Hematopoietic multipotent progenitor cell treated with erythropoietin and hydrocortisone succinate and interleukin-3 and kit ligand, for 8 days (in vitro differentiated cells): Measurements from ENCODE around the gene SH3PXD2A.
A peak's percentile ranks its signal among the peaks of the same experiment; 100 is the strongest.
"Not testable (repeated sequence)": the region's sequence is repeated elsewhere in the genome, so short reads cannot be mapped to it uniquely, and the experiment has no call there.

Source experiments
- DNase-seq: peaks from one replicate; pipeline ENCODE4 v3.0.0-alpha.2; 2015

The SH3PXD2A gene

DNA sequence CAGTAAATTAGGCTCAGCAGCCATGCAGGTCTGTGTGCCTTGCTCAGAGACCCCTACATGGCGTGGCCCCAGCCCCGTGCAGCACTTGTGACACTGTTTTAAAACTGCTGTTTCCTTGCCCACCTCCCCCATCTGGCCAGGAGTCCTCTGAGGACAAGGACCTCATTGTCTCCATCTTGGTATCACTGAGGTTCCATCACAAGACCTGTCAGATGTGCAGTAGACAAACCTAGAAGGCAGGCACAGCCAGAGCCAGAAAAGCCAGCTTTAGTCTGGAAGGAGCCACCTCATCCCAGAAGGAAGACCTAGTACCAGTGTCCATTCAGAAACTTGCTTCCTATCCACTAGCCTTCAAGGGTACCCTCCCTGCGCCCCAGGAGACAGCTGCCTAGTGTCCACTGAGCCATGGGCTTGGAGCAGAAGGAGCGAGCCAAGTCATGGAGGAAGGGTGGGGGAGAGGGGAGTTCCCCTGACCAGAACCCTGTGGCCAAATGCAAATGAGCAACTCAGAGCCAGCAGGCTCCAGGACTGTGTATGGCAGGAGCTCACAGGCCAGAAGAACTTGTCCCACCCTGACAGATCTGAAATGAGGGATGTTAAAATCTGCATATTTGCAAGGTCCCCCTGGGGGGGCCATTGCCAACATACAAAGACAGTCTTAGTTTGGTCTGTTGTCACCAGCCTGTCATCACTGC, 176.1 kb downstream of the SH3PXD2A start:
- no peak for DNase-seq

DNA sequence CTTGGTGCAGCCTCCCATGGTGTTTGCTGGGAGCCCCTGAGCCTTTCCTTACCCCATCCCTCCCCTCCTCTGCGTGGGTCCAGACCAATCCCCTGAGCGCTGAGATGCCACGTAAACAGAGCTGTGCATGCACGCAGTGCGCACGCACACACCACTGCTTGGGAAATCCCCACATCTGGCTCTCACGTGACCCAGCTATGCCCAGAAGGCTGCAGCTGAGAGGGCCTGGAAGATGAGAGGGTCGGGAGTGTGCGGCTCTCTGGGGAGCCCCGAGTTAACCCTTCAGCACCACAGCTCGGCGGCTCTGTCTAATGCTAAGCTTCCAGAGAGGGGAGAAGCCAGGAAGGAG, 177.2 kb downstream of the SH3PXD2A start:
- no peak for DNase-seq

DNA sequence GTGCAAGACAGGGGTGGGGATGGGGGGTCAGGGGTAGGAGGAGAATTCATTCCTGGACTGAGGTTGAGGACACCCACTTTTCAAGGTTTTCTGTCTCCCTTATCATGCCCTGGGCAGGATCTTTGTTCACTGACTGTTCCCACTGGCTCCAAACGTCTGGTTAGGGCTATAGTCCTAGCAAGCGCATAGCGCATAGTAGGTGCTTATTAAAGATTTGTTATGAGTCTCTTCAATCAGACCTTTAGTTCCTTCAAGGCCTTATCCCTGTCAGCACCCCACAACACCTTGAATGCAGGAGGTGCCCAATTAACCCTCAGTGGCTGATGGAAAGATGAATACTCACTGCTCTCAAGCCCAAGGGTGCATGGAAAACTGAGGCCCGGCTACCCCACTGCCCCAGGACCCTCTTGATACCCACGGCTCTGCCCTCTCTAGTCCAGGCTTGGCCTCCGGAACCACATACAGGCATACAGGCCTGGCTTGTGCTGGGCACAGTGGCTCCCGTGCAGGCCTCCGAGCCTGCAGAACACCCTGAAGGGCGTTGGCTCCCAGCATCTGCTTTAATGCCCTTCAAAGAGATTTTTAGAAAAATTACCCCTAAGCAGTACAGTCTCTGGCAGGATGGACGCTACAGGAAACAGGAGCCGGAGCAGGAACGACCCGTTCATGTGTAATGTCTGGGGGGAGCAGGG, 177.7 kb downstream of the SH3PXD2A start:
- no peak for DNase-seq

DNA sequence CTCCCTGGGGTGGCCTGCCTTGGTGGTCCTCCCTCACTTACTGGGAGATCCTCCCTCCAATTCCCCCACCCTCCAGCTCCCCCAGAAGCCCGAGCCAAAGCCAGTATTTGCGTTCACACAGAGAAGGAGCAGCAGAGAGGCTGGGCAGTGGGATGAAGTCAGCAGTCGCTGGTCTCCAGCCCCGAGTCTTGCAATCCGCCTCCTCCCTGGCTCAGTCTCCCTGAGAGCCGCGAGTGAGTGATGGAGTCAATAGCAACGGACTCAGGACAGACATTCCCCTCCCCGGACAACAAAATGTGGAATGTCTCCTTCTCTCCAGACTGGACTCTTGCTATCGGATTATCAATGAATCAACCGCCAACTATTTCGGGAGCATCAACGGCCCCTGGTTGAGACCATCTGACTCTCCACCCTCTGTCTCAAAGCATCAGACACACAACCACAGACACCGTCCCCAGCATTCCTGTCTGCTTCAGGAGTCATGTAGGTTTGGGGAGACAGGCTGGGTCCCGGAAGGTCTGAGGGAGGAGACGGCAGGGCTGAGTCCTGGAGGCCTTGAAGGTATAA, 178.4 kb downstream of the SH3PXD2A start:
- DNase-seq, result no peak

DNA sequence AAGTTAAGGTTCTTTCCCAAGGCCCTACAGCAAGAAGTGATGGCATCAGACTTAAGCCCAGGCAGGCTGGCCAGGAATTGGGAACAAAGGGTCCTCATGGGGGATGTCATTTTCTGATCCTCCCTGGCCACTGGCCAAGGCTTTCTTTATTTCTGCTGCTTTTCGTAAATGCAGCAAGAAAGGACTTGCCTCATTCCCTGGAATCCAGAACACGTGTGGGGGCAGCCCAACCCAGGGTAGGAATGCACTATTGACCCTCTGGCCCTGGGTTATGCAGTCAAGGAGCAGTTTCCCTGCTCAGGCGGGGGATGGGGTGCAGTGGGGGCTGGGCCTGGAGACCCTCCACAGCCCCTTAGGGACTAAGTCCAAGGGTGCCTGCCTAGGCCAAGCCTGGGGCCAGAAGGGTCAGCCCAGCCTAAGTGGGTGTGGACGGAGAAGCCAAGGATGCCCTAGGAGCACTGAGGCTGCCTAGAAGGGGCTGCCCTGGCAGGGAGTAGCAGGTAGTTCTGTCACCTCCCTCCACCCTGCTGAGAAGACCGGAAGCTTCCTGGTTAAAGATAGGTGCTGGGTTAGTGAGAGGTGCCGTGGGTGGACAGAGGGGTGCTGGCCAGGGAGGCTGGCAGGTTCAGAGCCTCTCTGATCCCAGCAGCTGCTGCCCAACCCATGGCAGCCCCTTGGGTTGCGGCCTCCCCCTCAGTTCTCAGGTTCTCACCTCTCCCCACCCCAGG, 179.2 kb downstream of the SH3PXD2A start:
- DNase-seq, result no peak

DNA sequence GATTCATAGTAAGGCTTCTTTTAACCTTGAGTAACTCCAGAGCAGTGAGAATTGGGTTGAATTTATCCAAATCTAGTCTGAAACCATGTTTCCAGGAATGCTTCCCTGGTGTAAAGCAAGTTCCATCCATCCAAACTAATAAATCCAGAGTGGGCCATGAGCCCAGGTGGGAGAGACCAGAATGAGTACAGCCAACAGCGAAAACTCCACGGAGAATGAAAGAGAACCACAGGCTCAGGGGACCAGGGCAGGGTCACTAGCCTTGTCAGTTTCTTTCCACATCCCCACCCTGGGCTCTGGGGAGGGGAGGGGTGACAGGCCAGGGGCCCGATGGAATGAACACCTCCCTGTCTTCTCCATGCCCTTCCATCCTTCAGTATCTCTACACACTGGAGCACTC, 181.8 kb downstream of the SH3PXD2A start:
- DNase-seq, result no peak

DNA sequence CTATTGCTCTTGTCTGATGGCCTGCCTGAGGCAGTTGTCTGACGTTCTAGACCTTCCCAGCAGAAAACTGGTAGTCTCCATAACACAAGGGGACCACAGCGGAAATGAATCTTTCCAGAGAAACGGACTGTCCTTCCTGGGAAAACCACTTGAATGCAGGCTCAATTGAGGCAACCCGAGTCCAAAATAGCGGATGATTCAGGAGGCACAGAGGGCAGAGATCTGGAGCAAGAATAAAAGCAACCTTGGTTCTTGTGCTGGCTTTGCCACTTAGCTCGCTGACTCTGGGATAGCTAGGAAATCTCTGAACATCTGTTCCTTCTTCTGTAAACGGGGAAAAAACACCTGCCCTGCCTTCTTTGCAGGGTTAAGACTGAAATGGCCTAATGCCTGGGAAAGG, 183.0 kb downstream of the SH3PXD2A start:
- no peak for DNase-seq

DNA sequence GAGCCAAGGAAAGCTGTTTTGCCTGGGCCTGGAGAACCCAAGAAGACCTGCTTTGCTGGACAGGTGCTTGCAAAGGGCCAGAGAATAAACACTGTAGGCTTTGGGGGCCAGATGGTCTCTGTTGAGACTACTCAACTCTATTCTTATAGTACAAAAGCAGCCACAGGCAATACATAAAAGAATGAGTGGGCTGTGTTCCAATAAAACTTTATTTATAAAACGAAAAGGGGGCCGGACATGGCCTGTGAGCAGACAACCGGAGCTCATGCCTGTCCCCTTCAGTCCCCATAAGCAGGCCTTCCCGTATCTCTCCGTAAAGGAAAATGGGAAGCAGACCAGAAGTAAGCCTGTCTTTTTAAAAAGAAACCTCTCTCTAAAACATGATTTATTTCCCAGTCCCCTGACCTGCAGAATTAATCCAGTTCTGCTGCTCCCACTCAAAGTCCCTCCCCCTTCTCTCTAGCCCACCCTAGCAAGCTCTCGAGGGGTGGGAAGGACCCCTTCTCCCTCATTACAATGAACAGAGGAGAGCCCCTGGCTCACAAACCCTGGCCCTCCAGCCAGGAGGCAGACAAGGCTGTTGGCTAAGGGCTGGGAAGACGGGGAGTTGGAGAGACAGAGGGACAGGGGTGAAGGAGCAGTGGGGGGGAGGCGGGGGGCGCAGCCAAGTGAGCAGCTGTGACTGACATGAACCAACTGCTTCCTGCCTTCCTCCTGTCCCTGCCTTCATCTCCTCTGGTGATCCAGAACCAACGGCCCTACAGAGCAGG, 184.1 kb downstream of the SH3PXD2A start:
- no peak for DNase-seq

DNA sequence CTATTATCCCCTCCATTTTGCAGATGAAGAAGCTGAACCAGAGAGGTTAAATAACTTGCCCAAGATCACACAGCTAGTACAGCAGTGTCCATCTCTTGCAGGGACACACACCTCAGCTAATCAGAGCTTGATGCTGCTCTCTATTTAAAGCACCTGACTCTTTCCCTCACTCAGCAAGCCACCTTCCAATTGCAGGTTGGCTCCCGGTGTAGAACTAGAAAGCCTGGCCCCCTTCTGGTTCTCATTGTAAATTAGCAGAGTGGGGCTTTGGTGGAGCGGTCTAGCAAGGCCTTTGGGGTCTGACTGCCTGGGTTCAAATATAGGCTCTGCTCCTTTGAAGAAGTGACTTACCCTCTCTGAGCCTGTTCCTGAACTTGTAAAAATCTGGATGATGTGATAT, 185.4 kb downstream of the SH3PXD2A start:
- DNase-seq, result no peak

DNA sequence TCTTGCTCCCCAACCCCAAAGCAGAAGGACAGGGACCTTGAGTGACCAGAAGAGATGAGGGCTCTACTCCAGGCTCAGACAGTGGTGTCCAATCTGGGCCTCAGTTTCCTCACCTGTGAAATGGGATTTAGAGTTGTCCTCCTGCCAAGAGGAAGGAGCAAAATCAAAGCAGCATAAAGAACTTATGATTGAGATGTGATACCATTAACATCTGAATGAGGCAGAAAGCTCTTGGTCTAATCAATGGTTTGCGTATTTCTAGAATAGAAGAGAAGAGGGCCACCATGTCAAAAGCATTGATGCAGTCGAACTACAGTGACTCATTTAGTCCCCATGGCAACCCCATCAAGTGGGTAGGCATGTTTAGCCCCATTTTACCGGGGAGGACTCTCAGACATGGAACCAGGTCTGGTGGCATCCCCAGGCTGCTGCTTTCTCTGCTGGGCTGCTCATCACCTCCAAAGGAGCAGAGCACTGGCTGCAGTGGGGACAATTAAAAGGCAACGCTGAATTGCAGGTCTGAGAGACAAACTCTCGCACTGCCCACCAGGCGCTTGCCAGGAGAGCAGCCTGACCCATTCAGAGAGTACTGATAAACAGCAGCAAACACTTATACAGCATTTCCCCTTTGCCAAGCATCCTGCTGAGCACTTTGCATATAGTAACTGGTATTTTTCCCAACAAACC, 186.0 kb downstream of the SH3PXD2A start:
- no peak for DNase-seq

DNA sequence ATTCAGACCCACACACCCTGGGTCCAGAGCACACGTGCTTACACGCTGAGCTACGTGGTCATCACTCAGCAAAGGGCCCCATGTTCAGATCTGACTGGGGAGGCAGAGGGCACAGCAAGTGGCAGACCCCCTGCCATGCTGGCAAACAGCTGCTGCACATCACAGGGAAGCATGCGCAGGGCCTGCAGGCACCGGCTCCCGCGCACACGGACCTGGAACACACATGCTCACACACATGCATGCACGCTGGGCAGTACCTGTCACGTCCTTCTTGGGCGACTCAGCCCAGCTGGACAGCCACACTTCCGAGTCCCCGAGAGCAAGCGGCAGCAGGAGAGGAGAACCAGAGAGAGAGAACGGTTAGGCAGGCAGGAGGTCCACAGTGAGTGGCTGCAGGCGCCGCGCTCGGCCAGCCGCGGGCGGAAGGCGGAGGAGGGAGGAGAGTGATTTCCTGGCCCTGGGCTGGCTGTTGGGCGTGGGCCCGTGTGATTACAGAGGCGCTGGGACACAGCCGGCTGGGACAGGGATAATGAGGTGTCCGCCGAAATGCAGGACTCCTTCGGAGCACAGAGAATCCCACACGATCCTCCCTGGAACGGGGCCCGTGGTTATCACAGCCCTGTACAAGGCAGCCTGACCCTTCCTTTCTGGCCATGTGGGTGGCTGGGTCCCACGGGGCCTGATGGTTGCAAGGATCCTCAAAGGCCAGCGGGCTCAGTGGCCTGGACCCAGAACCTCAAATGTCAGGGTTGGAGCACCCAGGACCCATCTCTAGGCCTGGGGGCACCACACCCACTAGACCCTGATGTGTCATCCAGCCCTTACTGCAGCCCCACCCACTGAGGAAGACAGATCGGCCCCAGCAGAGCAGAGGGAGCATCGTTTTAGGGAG, 186.8 kb downstream of the SH3PXD2A start:
- DNase-seq, result peak; percentile 54

DNA sequence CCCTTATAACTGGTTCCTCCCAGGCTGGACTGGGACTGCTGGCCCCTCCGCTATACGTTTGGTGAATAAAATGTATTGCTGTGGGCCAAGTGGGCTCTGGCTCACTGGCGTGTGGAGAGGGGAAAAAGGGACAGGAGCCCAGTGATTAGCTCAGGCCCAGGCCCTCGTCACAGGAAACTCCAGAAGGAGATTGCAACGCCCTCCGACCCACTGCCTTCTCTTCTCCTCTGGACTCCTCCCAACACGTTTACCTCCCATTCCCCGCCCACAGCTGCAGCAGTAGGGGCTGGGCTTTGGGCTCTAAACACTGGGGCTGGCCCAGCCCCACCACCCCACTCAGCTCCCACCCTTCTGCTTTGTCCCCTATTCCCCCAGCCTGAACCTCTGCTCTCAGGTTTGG, 188.0 kb downstream of the SH3PXD2A start:
- peak; percentile 38 for DNase-seq

DNA sequence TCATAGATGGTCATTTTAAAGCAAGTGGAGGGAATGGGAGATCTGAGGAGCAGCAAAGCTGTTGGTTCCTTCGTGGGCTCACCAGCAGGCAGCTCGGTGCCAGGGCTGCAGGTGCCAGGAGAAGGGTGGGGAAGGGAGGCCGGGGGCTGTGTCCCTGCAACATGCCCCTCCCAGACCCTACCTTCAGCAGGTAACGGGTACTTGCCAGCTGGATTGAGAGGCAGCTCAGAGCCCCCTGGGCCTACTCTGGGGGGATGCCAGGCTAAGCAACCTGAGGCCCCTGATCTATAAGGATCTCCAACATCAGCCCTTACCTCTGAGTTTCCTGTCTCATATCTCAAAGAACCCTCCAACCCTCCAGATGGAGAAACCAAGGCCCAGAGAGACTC, 188.6 kb downstream of the SH3PXD2A start:
- DNase-seq, result no peak

DNA sequence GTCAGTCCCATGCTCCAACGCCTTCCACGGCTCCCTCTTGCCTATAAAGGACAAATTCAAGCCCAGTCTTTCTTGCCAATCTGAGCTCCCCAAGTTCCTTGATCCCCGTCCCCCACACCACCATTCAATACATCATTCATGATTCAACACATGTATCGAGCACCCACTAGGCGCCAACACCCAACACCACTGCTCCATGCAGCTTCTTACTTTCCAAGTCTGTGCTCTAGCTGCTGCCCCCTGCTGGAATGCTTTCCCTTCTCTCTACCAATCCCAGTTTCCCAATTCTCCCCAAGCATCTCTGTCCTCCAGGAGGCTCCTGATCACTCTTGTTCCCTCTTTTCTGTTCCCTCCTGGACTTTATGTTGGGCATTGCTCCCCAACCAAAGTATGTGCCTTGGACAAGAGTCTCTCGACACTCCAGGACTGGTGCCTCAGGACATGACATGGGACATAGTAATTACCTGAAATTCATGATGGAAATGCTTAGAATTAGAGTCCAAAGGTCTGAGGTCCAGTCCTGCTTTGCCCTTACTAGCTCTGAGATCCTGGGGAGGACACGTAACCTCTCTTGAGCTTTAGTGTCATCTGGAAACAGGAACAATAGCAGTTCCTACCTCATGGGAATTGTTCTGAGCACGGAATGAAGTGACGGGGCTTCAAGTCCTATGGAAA, 189.2 kb downstream of the SH3PXD2A start:
- DNase-seq, result peak; percentile 62

DNA sequence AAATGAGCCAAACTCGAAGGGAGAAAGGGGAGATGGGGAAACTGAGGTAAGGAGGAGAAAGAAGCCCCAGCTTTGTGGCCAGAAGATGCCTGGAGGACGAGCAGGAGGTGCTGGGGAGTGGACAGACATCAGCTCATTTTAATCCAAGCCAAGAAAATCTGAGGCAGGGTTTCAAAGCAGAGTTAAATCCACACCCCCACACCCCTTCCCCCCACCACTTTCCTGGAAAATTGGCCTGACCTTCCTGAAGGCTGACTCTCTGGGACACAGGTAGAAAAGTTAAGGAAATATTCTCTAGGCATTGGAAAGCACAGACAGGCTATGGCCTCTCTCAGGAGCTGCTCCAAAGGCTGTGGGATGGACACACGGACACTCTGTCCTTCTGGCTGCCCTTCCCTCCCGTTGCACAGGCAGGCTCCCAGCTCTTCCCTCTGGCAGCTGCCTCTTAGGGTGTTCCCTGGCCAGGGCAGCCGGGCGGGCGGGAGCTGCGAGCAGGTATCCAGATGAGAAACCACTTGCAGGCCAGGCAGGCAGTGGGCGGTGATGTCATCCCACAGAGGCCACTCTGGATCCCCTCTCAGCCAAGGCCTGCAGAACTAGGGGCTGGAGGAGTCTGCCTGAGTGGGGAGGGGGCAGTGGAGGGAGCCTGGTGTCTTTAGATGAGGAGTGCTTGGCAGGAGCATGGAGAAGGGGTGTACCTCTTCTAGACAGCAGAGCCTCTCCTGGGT, 190.1 kb downstream of the SH3PXD2A start:
- DNase-seq, result no peak

DNA sequence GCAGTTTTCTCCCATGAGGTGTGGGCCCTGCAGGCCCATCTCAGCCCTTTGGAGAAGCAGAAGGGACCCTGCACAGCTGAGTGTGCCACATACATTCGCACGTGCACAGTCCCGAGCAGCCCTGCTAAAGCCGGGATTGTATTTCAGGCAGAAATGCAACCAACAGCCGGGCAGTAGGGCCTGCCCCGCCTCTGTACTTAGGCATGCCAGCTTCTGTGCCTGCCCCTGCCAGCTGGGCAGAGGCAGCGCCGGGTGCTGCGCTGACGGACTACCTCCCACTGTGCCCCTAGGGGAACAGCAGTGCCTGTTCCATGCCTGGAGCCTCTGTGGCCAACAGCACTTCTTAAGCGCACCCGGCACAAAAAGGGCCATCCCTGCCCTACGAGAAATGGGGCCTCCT, 191.6 kb downstream of the SH3PXD2A start:
- DNase-seq, result no peak

DNA sequence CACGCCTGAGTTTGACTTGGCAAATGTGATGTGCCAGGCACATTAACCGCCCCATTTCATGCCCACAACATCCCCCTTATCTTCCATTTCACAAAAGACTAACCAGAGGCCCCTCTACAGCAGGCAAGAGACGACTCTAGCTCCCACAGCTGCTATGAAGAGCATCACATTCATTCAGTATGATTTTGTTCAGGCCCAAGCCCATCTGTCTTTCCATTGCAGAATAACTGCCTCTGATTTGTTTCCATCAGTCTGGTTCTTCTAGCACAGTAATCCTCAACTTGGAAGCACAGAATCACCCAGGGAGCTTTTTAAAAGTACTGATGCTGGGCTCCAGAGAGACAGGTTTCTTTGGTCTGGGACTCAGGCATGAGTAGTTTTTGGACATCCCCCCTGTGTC, 192.1 kb downstream of the SH3PXD2A start:
- DNase-seq, result no peak

DNA sequence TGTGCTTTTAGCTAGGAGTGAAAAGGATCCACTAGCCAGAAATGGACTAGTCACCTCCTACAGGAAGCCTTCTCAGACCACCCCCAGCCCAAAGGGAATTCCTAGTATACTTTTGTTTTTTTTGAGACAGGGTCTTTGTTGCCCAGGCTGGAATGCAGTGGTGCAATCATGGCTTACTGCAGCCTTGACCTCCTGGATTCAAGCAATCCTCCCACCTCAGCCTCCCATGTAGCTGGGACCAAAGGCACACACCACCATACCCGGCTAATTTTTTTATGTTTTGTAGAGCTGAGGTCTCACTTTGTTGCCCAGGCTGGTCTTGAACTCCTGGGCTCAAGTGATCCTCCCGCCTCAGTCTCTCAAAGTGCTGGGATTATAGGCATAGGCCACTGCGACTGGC, 192.7 kb downstream of the SH3PXD2A start:
- DNase-seq, result not testable (repeated sequence)

DNA sequence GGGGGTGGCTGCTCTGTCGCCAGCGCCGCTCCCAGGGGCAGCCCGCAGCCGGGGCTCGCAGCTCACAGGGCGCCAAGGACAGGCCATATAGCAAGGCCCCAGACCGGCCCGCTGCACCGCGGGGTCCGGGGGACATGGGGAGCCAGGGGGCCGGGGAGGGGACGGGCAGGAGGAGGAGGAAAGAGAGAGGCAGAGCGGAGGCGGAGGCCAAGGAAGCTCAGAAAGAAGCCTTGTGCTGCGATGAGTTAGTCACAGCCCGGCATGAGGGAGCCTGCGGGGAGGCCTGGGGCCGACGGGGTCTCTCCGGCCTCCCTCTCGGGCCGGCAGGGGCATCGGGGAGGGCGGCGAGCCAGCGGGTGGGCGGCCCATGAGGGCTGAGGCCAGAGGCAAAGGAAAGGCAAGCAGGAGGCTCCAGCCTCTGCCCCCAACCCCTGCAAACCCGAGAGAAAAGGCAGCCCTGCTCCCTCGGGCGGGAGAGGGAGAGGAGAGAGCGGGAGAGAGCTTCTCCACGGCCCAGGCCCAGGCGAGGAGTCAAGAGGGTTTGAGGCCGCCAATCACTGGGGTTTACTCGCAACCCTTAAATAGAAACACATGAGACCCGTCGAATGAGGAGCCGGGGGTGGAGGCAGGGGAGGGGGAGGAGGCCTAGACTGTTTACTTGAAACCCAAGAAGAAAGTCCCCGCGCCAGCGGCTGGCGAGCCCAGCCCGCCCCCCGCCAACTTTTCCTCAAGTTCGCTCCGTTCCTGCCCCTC, 194.0 kb downstream of the SH3PXD2A start:
- DNase-seq, result peak; percentile 54
